Middle frontal gyrus (tissue), 1 donor: ENCODE results near the gene MCM7.

ENCODE experiments used
- DNase-seq: peaks from one replicate; pipeline ENCODE4 v3.0.0-alpha.2; 2015; ENCODE audit warnings: low spot score; ENCODE audit errors: extremely low spot score

Gene MCM7

GRCh38 chr7:100093925-100094486, 7.2 kb downstream of the MCM7 start:
- DNase-seq, result no peak

GRCh38 chr7:100093498-100093897, 7.7 kb downstream of the MCM7 start:
- no peak for DNase-seq

GRCh38 chr7:100093054-100093453, 8.1 kb downstream of the MCM7 start:
- DNase-seq, result no peak

- no peak for DNase-seq
These were observed 9.6 kb downstream of the MCM7 start for GRCh38 chr7:100091411-100092181.

GRCh38 chr7:100090527-100091410, 10.4 kb downstream of the MCM7 start:
- DNase-seq, result no peak

- DNase-seq, result no peak
These were observed 11.6 kb downstream of the MCM7 start for GRCh38 chr7:100089458-100090196.

- DNase-seq, result no peak
These were observed 12.4 kb downstream of the MCM7 start, which contains the start of gene COPS6 for GRCh38 chr7:100088621-100089457. Gene COPS6, plus strand, starts transcription at chr7:100088969. Its CDS starts 22 bp downstream, at chr7:100088991.

- DNase-seq, result no peak
These were observed 13.0 kb downstream of the MCM7 start for GRCh38 chr7:100088095-100088620.

- no peak for DNase-seq
These were observed 14.0 kb downstream of the MCM7 start for GRCh38 chr7:100087055-100087750.

GRCh38 chr7:100085515-100085914, 15.7 kb downstream of the MCM7 start:
- no peak for DNase-seq

- no peak for DNase-seq
These were observed 18.2 kb downstream of the MCM7 start for GRCh38 chr7:100082978-100083377.

- DNase-seq, result peak; percentile 98
These were observed 19.6 kb downstream of the MCM7 start, which contains the start of gene ZNF3 for GRCh38 chr7:100081535-100082102. Gene ZNF3, minus strand, starts transcription at chr7:100081723. Its CDS starts 4,366 bp downstream, at chr7:100077357.

- DNase-seq, result no peak
These were observed 20.2 kb downstream of the MCM7 start for GRCh38 chr7:100080907-100081534.

GRCh38 chr7:100079024-100079560, 22.1 kb downstream of the MCM7 start:
- no peak for DNase-seq

GRCh38 chr7:100077205-100077604, 24.0 kb downstream of the MCM7 start:
- no peak for DNase-seq

GRCh38 chr7:100075418-100075817, 25.8 kb downstream of the MCM7 start:
- no peak for DNase-seq

- no peak for DNase-seq
These were observed 26.4 kb downstream of the MCM7 start for GRCh38 chr7:100074841-100075240.

GRCh38 chr7:100072462-100072861, 28.7 kb downstream of the MCM7 start:
- no peak for DNase-seq
